SK-N-DZ (cell line): ENCODE measurements around the gene DRAP1.
A peak's percentile ranks its signal among the peaks of the same experiment; 100 is the strongest.
"Not testable (repeated sequence)": the region's sequence is repeated elsewhere in the genome, so short reads cannot be mapped to it uniquely, and the experiment has no call there.

Source experiments
- DNase-seq: peaks from one replicate; pipeline ENCODE4 v3.0.0-alpha.2; 2015; ENCODE audit warnings: low spot score

Gene DRAP1

DNA sequence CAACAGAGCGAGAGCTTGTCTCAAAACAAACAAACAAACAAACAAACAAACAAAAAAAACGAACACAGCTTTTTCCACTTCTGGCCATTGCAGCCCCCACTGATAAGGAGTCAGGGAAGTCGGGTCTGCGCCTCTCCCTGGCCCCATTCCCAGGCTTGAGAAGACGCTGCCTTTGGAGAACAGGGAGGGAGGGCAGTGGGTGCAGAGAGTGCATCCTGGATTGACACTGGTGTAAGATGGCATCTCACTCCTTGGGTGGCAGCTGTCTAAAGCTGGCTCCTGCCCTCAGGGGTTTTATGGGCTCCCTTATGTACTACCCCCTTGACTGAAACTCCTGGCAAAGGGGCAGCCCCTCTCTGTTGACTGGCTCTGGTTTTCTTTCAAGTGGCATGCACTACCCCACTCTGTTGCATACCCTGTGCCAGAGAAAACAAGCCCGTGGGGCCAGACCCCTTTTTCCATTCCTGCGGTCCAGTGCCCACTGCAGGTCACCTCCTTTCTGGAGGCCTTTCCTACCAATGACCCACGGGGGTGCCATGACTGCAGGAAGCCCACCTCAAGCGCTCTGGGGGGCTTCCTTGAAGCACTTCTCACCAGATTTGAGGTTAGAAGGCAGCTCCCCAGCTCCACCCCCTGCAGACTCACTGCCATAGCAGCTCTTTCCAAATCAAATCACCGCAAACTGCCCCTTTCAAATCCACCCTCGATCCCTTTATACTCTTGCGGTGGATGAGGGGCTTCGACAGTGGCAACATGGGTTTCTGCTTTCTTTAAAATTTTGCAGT lies 12.7 kb downstream of the DRAP1 start:
- no peak for DNase-seq

DNA sequence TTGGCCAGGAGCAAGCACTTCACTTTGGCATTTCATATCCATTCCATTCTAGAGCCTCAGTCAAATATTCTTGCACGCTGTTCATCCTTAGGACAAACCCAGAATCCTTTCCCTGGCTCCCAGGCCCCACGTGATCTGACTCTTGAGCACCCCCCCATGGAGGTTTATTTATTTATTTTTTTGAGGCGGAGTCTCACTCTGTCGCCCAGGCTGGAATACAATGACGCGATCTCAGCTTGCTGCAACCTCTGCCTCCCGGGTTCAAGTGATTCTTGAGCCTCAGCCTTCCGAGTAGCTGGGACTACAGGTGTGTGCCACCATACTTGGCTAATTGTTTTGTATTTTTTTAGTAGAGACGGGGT lies 13.3 kb downstream of the DRAP1 start:
- no peak for DNase-seq

- no peak for DNase-seq
Measured at GRCh38 chr11:65934014-65934413, 14.8 kb downstream of the DRAP1 start.

DNA sequence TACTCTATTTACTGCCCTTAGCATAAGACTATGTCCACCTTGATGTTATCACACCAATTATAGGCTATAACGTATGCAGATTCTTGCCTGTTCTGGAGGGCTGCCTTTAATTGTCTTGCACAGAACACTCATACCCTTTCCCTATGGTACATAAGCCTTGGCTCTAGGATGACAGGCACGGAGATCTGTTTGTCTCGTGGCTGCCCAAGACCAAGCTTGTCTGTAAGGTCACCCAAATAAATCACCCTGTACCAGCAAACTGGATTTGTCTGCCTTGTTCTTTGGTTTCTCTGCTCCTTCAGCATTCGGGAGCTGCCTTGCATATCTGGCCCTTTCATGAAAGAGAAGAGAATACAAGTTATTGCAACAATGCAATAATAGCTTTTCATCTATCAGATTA lies 18.5 kb downstream of the DRAP1 start:
- DNase-seq: peak; percentile 59

GRCh38 chr11:65941720-65942310 lies 22.6 kb downstream of the DRAP1 start:
- no peak for DNase-seq

DNA sequence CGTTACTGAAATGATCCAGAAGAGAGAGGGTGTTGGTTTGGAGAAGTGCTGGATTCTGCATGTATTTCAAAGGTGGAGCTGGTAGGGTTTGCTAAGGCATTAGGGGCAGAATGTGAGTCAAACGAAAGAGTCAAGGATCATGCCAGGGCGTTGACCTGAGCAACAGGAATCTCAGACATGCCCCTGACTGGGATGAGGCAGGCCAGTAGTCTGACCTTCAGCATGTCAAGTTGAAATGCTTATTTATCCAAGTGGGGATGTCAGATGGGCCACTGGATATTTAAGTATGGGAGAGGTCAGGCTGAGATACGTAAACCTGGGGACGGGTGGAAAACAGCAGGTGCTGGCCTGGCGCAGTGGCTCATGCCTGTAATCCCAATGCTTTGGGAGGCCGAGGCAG lies 23.3 kb downstream of the DRAP1 start:
- no peak for DNase-seq

- no peak for DNase-seq
Measured at GRCh38 chr11:65944191-65944590, 25.0 kb downstream of the DRAP1 start.

- no peak for DNase-seq
Measured at GRCh38 chr11:65944767-65945166, 25.5 kb downstream of the DRAP1 start.

GRCh38 chr11:65945430-65945911 lies 26.2 kb downstream of the DRAP1 start, which contains the start of gene TSGA10IP:
TSGA10IP (plus strand) TSS chr11:65945480; CDS start chr11:65945676, 196 bp downstream.
- peak; percentile 23 for DNase-seq

GRCh38 chr11:65945941-65946558 lies 26.8 kb downstream of the DRAP1 start:
- DNase-seq: no peak

DNA sequence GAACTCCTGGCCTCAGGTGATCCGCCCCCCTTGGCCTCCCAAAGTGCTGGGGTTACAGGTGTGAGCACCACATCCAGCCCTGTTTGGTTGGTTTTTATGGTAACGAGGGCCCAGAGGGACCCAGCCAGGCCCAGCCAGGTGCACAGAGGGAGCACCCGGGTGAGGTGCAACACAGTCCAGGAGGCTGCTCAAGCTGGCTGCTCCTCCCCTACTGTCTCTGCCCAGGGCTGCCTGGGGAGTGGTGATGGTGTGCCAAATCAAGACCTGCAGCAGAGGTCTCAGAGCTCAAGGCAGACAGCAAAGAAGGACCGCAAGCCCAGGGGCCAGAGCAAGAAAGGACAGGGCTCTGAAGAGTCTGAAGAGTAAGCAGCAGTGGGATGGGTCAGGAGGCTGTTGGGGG lies 27.4 kb downstream of the DRAP1 start:
- DNase-seq: no peak

DNA sequence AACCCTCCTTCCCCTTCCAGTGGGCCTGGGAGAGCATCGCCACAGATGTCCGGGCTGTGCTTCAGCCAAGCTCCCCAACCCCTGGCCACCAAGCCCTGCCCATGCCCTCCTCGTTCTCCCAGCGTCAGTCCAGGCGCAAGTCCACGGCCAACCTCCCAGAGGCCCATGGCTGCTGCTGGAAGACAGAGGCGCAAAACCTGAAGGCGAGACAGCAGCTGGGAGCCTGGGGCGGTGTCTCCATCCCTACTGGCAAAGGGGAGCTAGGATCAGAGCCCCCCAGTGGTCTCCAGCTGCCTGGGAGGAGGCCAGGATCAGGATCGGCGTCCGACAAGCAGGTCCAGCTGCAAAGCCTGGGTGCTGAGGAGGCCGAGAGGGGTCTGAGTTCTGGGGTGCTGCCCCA lies 27.9 kb downstream of the DRAP1 start:
- peak; percentile 41 for DNase-seq

GRCh38 chr11:65947603-65948125 lies 28.4 kb downstream of the DRAP1 start:
- no peak for DNase-seq

DNA sequence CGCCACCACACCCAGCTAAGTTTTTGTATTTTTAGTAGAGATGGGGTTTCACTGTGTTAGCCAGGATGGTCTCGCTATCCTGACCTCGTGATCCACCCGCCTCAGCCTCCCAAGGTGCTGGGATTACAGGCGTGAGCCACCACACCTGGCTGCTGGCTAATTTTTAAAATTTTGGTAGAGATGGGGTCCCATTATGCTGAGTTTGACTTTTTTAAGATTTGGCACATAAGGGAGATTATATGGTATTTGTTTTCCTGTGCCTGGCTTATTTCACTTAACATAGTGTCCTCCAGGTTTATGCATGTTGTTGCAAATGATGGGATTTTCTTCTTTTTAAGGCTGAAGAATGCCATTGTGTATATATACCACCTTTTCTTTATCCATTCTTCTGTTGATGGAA lies 31.5 kb downstream of the DRAP1 start:
- not testable (repeated sequence) for DNase-seq

GRCh38 chr11:65951641-65952040 lies 32.4 kb downstream of the DRAP1 start:
- not testable (repeated sequence) for DNase-seq

GRCh38 chr11:65952052-65952521 lies 32.9 kb downstream of the DRAP1 start:
- no peak for DNase-seq

- DNase-seq: peak; percentile 47
Measured at GRCh38 chr11:65953471-65953870, 34.2 kb downstream of the DRAP1 start.

- DNase-seq: no peak
Measured at GRCh38 chr11:65954771-65955170, 35.5 kb downstream of the DRAP1 start.

DNA sequence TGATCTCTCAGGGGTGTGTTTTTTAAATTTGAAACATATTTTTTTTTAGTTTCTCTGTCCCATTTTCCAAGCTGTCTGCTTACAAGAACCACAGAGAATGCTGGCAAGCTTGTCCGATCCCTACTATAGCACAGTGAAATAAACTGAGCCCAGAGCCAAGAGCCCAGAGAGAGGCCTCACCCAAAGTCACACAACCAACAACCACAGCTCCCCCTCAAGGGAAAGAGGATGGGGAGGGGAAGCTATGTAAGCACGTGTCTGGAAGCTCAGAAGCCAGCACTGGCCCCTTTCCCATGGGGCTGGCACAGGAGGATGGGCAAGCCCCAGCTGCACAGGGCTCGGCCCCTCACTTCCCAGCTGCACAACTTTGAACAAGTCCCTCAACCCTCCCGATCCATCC lies 39.1 kb downstream of the DRAP1 start:
- DNase-seq: no peak

DNA sequence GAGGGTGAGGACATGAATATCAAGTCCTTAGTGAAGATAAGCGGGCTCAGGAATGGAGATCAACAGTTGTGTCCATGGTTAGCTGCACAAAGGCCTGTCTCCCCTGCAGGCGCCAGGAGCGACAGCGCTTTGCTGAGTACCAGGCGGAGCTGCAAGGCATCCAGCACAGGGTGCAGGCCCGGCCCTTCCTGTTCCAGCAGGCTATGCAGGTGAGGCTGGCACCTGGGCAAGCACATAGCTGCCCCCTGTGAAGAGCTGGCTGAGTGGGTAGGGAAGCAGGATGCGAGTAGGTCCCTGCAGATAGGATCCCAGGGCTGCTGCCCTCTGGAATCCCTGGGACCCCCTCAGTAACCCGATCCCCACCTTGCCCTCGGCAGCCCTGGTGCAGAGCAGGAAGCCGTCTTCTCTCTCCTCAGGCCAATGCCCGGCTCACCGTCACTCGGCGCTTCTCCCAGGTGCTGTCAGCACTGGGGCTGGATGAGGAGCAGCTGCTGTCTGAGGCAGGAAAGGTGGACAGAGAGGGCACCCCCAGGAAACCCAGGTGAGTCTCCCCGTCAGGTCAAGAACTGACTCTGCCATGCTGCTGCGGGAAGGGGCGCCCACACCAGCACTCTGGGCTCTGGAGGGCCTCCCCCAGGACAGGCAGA lies 39.7 kb downstream of the DRAP1 start:
- DNase-seq: no peak

- DNase-seq: no peak
Measured at GRCh38 chr11:65960824-65961266, 41.6 kb downstream of the DRAP1 start.
